Right cardiac atrium (tissue), 5 donors: ENCODE data around the gene TMEM81. TPM values are rescaled to one million over a fixed set of nuclear protein-coding genes. Genes with fewer than 3 reads are reported as not detected.

Experiments used
- ATAC-seq, 2 donors: fragments of 200-7000 bp; cut with Tn5 transposase; one replicate each; pipeline versions ENCODE4 v1.8.0 to v1.9.1; 2020; ENCODE audit warnings: moderate library complexity in 2 of 2, mild to moderate bottlenecking in 1 of 2
- DNase-seq, 3 donors: peaks; one replicate each; pipeline ENCODE4 v3.0.0-alpha.2; 2020
- H3K27ac ChIP-seq: one replicate; pipeline ENCODE4 v1.5.1; 2013; ENCODE audit warnings: mild to moderate bottlenecking, low read length, control low read depth, moderate library complexity
- H3K27me3 ChIP-seq: one replicate; pipeline ENCODE4 v1.6.1; 2013; ENCODE audit not compliant: control insufficient read depth, insufficient read depth
- H3K4me1 ChIP-seq: one replicate; pipeline ENCODE4 v1.6.1; 2013; ENCODE audit warnings: low read length; ENCODE audit not compliant: control insufficient read depth, insufficient read depth
- H3K4me3 ChIP-seq: one replicate; pipeline ENCODE4 v1.5.1; 2013; ENCODE audit warnings: low read length, control low read depth
- H3K9me3 ChIP-seq: one replicate; pipeline ENCODE4 v1.6.1; 2013; ENCODE audit warnings: low read length; ENCODE audit not compliant: control insufficient read depth
- WGBS: extraction: QIAGEN DNeasy Blood & Tissue Kit; methylation state at CpG from one replicate; pipeline ENCODE4 v1.1.7; 2013; 5-methylcytosine and 5-hydroxymethylcytosine counted together
- intact Hi-C, 4 donors: fragments of 100-400 bp; cut with DNase I; formaldehyde crosslinking; loops; one replicate each; pipeline versions ENCODE4 v1.11.0 to v1.14.0; 2022 to 2023
- polyA plus RNA-seq: library from polyadenylated mRNA; stranded (reverse); fragments of 200-250 nt; gene quantifications from one replicate; pipeline ENCODE4 v1.2.3, GENCODE V29; 2013
- total RNA-seq, 4 donors: library from RNA; stranded (reverse); fragmentation: NEBNext Ultra II Directional; extraction: Animal tissue kit (Norgen Biotek cat#: 25700); gene quantifications; one replicate each; pipeline ENCODE4 v1.2.1, GENCODE V29; 2021
- donor health status: healthy with polysubstance abuse.
- donor health status: DM: no; HTN: yes; CAD: no.
- donor health status: DM: no; HTN: no; CAD: no.
- donor health status: DM: no; HTN: yes; CAD: no; lungs with severe emphysema.
- donor health status: DM: yes; HTN: yes; CAD: no.

TMEM81 gene
- total and polyA plus RNA-seq, 5 donors = 1.6 to 3.5 (median 2.6) TPM

DNA sequence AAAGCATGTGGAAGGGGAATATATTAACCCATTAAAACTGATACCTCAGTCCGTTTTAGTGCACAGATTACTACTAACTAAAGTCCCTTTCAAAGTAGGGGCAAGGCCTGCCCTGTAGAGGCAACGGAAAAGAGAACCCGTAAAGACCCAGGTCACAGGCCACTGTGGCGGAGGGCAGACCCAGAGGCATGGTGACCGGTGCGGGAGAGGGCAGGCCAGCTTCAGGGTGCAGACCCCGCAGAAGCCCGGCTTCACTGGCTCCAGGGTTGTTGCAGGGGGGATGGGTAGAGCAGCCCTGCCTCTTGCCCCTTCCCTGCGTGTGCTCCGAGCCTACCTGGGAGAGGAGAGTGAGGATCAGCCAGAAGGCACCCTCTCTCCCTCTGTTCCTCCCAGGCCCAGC lies 23.5 kb downstream of the TMEM81 start:
- WGBS = 93% methylated on average over 10 of the region's 10 CpGs
- Histone ChIP-seq H3K9me3 (no peaks in the 10 kb centered on the region), H3K27me3 (no peaks in the 10 kb centered on the region), H3K4me3 (no peak overlapping the region), H3K27ac (no peak overlapping the region), H3K4me1 (no peaks in the 10 kb centered on the region)
- ATAC-seq = peak in 1 of 2 donors; percentile 5
- intact Hi-C loops = loop anchor here in 3 of 4 donors (5.0 kb wide), 2 partner anchors 73 to 78 kb away; no protein-coding TSS in a partner anchor
- DNase-seq = no peak

DNA sequence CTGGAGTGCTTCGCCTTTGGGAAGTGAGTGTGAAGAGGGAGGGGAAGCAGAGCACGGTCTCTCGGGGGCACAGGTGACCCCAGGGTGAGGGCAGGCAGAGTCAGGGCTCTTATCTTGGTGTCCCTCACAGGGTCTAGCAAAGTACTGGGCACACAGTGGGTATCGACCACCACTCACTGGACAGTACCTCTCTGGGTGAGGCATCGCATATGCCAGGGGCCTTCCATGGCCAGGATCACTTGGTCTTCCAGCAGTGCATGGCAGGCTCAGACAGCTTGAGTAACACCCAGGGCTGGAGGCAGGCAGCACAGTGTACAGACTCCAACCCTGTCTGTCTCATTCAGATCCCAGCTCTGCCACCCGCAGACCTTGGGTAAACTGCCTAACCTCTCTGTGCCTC lies 24.6 kb downstream of the TMEM81 start:
- DNase-seq (no peak), ATAC-seq (no peak)

DNA sequence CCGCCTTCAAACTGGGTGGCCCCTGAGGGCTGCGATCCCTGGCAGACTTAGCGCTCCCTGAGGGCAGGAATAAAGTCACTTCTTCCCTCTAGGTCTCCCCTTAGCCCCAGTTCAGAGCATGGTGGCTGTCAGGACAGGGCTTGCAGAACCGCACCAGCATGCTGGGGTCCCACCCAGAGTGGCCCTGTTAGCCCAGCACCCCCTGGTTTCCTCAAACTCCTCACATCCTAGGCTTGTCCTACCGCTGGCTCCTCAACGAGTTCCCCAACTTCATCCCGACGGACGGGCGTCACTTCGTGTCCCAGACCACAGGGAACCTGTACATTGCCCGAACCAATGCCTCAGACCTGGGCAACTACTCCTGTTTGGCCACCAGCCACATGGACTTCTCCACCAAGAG lies 25.4 kb downstream of the TMEM81 start:
- no peaks in the 10 kb centered on the region for H3K4me1 ChIP-seq
- H3K27ac ChIP-seq = no peak overlapping the region
- ATAC-seq (no peak), DNase-seq (no peak)
- intact Hi-C loops = loop anchor here in 2 of 4 donors (10.0 kb wide), 2 partner anchors 64 to 254 kb away; no protein-coding TSS in a partner anchor
- H3K4me3 ChIP-seq = no peak overlapping the region
- no peaks in the 10 kb centered on the region for H3K9me3 ChIP-seq
- WGBS = 95% methylated on average over 12 of the region's 12 CpGs
- no peaks in the 10 kb centered on the region for H3K27me3 ChIP-seq

More for the DNA sequence above, 24.6 kb downstream of the TMEM81 start:
- intact Hi-C loops = loop anchor here (5.0 to 10.0 kb wide), 4 partner anchors 65 to 255 kb away; no protein-coding TSS in a partner anchor
- Histone ChIP-seq H3K9me3 (no peaks in the 10 kb centered on the region), H3K27ac (no peak overlapping the region), H3K4me1 (no peaks in the 10 kb centered on the region), H3K4me3 (no peak overlapping the region), H3K27me3 (no peaks in the 10 kb centered on the region)
- 93% methylated on average over 6 of the region's 6 CpGs for WGBS

DNA sequence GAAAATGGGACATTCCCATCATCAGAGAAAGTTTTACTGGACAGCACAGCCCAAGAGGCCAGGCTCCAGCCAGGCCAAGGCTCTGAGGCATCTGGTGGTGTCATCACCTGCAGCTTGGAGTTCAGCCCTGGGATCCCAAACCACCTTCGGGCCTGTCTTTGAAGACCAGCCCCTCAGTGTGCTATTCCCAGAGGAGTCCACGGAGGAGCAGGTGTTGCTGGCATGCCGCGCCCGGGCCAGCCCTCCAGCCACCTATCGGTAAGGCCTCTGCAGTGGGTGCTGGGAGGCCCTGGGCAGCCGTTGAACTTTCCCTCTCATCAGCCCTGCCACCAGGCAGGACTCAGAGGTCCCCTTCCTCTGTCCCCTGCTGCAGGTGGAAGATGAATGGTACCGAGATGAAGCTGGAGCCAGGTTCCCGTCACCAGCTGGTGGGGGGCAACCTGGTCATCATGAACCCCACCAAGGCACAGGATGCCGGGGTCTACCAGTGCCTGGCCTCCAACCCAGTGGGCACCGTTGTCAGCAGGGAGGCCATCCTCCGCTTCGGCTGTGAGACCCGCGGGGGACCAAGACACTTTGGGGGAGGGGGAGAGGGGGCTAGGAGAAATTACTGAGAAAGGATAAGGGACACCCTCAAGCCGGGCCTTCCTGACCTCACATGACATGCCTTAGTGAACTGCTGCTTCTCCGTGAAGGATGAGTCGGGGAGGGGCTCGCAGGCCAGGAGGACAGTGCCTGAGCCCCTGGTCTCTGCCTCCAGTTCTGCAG lies 26.3 kb downstream of the TMEM81 start:
- 92% methylated on average over 19 of the region's 19 CpGs for WGBS
- Histone ChIP-seq H3K27me3 (no peaks in the 10 kb centered on the region), H3K4me1 (no peaks in the 10 kb centered on the region), H3K4me3 (no peak overlapping the region), H3K27ac (no peak overlapping the region), H3K9me3 (no peaks in the 10 kb centered on the region)
- DNase-seq = no peak
- ATAC-seq = no peak
- intact Hi-C loops = loop anchor here in 2 of 4 donors (10.0 kb wide), 2 partner anchors 63 to 253 kb away; no protein-coding TSS in a partner anchor

DNA sequence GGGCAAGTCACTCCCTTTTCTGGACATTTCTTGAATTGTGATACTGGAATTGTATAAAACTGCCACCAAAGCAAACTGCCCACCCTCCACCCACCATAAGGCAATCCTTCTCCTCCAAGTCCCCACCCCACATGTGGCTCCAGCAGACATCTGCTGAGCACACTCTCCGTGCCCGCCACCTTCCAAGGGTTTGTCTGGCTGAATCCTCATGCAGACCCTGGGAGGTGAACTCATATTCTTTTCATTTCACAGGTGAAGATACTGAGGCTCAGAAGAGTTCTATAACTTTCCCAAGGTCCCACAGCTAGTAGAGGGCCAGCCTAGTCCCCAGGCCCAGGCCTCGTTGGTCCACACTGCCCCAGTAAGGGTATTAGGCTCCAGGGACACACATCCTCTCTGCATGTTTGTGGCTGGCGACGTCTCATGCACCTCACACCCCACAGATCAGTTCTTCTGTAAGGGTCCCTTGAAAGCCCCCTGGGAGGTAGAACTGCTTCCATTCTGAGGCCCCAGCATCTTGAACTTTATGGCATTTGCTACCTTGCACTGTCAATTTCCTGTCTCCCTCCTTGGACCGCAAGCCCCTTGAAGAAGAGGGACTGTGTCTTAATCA lies 27.2 kb downstream of the TMEM81 start:
- DNase-seq (no peak), ATAC-seq (no peak)
- Histone ChIP-seq H3K27ac (no peak overlapping the region), H3K4me3 (no peak overlapping the region), H3K9me3 (no peaks in the 10 kb centered on the region), H3K4me1 (no peaks in the 10 kb centered on the region), H3K27me3 (no peaks in the 10 kb centered on the region)
- intact Hi-C loops = loop anchor here in 2 of 4 donors (10.0 kb wide), 2 partner anchors 62 to 252 kb away; no protein-coding TSS in a partner anchor
- WGBS = 96% methylated on average over 6 of the region's 6 CpGs

DNA sequence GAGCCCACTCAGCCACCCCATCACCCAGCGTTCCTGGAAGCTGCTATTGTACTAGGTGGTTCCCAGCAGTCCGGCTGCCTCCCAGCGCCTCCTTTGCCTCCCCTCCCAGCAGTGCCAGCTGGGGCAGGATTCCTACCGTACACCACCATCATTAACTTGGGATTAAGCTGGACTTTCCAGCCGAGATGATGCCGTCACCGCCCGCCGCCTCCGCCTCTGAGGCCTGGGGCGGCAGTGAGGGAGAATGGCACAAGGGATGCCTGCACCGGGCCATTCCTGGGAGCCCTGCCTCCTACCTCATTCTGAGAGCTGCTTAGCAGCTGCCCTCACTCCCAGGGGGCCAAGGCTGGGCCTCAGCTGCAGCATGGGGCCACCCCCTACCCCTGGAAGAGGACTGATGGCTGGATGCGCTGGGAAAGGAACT lies 28.1 kb downstream of the TMEM81 start:
- no peaks in the 10 kb centered on the region for H3K4me1 ChIP-seq
- H3K27me3 ChIP-seq = no peaks in the 10 kb centered on the region
- 85% methylated on average over 13 of the region's 13 CpGs for WGBS
- DNase-seq = no peak
- H3K9me3 ChIP-seq = no peaks in the 10 kb centered on the region
- H3K27ac ChIP-seq = no peak overlapping the region
- intact Hi-C loops = loop anchor here in 2 of 4 donors (10.0 kb wide), 2 partner anchors 61 to 251 kb away; no protein-coding TSS in a partner anchor
- no peak for ATAC-seq
- H3K4me3 ChIP-seq = no peak overlapping the region

DNA sequence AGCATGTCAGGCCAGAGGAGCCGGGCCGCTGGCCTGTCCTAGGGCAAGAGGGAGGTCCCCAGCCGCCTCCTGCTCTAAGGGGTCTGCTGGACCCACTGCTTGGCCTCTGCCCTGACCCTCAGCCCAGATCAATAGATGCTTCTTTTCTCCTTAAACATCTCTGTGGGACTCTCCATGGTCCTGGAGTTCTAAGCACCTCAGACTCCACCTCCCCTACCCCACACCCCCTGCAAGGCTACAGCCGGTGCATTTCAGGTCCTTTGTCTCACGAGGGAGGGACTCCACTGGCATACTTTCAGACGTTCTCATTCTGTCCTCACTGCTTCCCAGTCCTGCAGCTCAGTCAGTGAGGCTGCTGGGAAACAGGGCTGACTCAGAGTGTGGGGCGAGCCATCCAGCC lies 30.2 kb downstream of the TMEM81 start:
- Histone ChIP-seq H3K27me3 (no peaks in the 10 kb centered on the region), H3K9me3 (no peaks in the 10 kb centered on the region), H3K4me3 (no peak overlapping the region), H3K4me1 (no peaks in the 10 kb centered on the region), H3K27ac (no peak overlapping the region)
- DNase-seq (no peak), ATAC-seq (no peak)
- WGBS = 51% methylated on average over 7 of the region's 7 CpGs
- intact Hi-C loops = loop anchor here in 2 of 4 donors (10.0 kb wide), 2 partner anchors 59 to 249 kb away; no protein-coding TSS in a partner anchor

DNA sequence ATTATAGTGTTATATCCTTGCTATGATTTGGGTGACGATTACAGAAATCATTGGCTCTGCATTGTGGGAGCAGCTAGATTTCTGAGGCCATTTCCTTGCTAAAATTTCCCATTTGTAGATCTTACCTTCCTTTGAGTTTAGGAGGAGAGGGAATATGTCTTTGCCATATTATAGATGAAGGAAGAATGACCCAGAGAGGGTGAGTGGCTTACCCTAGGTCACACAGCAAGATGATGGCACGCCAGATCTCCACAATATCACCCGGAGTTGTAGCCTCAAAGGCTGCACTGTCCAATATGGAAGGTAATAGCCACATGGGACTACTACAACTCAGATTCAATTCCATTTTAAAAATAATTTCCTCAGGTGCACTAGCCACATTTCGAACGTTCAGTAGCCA lies 31.0 kb downstream of the TMEM81 start:
- Histone ChIP-seq H3K4me3 (no peak overlapping the region), H3K27ac (no peak overlapping the region), H3K9me3 (no peaks in the 10 kb centered on the region), H3K4me1 (no peaks in the 10 kb centered on the region), H3K27me3 (no peaks in the 10 kb centered on the region)
- 91% methylated on average over 5 of the region's 5 CpGs for WGBS
- no peak for ATAC-seq
- DNase-seq = no peak
- intact Hi-C loops = loop anchor here in 2 of 4 donors (10.0 kb wide), 2 partner anchors 58 to 248 kb away; no protein-coding TSS in a partner anchor

DNA sequence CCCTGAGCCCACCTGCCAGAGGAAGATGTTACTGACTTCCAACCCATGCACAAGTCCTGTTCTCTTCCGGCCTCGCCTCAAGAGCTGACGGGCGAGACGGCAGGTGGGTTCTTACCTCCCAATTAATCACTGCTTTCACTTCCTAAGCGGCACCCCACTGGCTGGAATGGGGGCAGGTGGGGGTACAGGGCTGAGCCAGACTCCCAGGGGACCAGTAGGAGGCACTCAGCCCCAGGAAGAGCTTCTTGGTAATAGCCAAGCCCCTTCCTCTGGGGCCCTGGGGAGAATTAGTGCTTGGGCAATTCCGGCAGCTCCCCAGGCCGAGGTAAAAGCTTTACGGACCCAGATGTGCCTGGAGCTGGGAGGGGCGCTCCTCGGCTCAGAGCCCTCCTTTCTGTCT lies 31.6 kb downstream of the TMEM81 start:
- ATAC-seq = no peak
- Histone ChIP-seq H3K27ac (no peak overlapping the region), H3K27me3 (no peaks in the 10 kb centered on the region), H3K4me3 (no peak overlapping the region), H3K9me3 (no peaks in the 10 kb centered on the region), H3K4me1 (no peaks in the 10 kb centered on the region)
- DNase-seq = no peak
- WGBS = 82% methylated on average over 11 of the region's 11 CpGs
- intact Hi-C loops = loop anchor here in 2 of 4 donors (10.0 kb wide), 2 partner anchors 58 to 248 kb away; no protein-coding TSS in a partner anchor

DNA sequence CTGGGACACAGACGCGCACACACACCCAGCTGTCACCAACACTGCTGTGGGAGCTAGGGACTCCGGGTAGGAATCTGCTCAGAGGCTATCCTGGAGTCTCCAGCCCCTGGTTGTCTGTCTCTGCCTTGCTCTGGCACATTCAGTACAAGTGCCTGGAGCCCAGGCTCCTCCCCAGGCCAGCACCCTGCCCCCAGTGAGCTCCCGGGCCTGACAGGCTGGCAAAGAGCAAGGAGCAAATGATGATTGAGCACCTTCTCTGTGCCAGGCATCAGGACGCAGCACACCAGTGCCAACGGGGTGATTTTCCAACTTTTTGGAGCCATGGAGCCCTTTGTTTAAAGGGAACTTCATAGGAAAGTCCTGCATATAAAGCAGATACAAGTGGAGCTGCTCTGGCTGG lies 34.8 kb downstream of the TMEM81 start:
- H3K4me3 ChIP-seq = no peak overlapping the region
- DNase-seq (peak in 1 of 3 donors; percentile 64), ATAC-seq (peak; percentile 50 to 69)
- intact Hi-C loops = no loop called here
- no peaks in the 10 kb centered on the region for H3K27me3 ChIP-seq
- H3K27ac ChIP-seq = no peak overlapping the region
- no peaks in the 10 kb centered on the region for H3K4me1 ChIP-seq
- H3K9me3 ChIP-seq = no peaks in the 10 kb centered on the region
- 62% methylated on average over 6 of the region's 6 CpGs for WGBS

DNA sequence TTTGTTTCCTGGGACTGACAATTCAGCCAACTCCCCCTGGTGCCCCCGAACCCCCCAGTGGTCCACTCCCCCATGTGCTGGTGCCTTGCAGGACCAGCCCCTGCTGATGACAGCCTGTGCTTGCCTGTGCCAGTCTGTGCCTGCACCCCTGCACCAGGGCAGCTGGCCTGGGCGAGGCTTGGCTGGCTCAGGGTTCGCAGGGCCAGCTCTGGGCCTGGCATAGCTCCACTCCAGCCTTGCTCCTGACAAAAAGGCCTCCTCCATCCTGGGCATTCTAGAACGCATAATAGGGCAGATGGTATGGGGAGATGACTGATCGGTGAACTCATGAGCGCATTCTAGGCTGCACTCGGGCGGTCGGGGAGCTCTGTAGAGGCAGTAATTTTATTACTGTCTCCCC lies 35.9 kb downstream of the TMEM81 start:
- 85% methylated on average over 9 of the region's 9 CpGs for WGBS
- Histone ChIP-seq H3K9me3 (no peaks in the 10 kb centered on the region), H3K27ac (no peak overlapping the region), H3K4me1 (no peaks in the 10 kb centered on the region), H3K27me3 (no peaks in the 10 kb centered on the region), H3K4me3 (no peak overlapping the region)
- ATAC-seq (no peak), DNase-seq (no peak)
- intact Hi-C loops = no loop called here
